IPS-20b (cell line): ENCODE data around the gene MLH3.

Experiments used
- H3K27ac ChIP-seq: one replicate; pipeline ENCODE4 v1.5.1; 2013; ENCODE audit warnings: low read length
- H3K27me3 ChIP-seq: 2 replicates; pipeline ENCODE4 v1.6.1; 2013; ENCODE audit warnings: mild to moderate bottlenecking, low read length, inconsistent platforms; ENCODE audit not compliant: insufficient read depth
- H3K36me3 ChIP-seq: 2 replicates; pipeline ENCODE4 v1.6.1; 2013; ENCODE audit warnings: low read depth, mild to moderate bottlenecking, inconsistent platforms, low read length, moderate library complexity; ENCODE audit not compliant: insufficient read depth
- H3K4me1 ChIP-seq: 2 replicates; pipeline ENCODE4 v1.6.1; 2013; ENCODE audit warnings: mild to moderate bottlenecking, control low read depth, inconsistent platforms, low read length, moderate library complexity; ENCODE audit not compliant: insufficient read depth
- H3K4me3 ChIP-seq: 2 replicates; pipeline ENCODE4 v1.5.1; 2013; ENCODE audit warnings: mild to moderate bottlenecking, low read length, inconsistent platforms
- H3K9ac ChIP-seq: 2 replicates; pipeline ENCODE4 v1.6.1; 2013; ENCODE audit warnings: low read depth, mild to moderate bottlenecking, inconsistent platforms, low read length, moderate library complexity
- H3K9me3 ChIP-seq: 2 replicates; pipeline ENCODE4 v1.6.1; 2013; ENCODE audit warnings: mild to moderate bottlenecking, low read depth, low read length, inconsistent platforms; ENCODE audit not compliant: insufficient read depth

The MLH3 gene

DNA sequence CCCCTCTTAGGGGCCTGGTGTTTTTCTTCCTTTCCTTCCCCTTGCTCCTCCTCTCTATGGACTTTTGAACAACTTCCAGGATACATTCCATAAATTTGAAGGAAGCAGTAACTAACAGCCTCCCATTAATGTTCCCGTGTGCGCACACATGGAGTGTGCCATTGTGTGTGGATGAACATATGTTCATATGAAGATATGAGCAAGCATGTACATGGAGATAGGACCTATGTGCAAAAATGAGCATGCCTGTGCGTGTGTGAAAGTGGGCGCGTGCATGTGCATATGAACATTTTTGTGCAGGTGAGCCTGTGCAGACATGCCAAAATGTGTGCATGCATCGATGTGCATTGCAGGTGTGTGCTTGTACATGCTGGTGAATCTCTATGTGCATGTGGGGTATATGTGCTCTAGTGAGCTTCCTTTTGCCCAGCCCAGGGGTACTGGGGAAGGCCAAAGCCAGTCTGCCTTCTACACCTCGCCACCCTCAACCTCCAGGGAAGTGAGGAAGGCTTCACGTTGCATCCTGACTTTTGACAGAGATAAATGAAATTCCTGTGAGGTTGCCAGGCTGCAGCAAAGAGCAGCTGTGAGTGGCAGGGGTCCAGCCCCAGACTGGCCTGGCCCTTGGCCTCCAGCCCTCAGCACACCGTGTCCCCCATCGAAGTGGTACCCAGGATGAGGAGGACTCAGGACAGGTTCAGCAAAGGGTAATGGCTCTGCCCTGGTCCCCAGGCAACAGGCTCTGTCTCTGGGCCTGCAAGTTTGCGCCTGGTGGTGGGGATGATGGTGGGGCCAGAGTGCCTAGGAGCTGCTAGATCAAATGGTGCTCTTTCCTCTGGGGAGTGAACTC, 74.8 kb downstream of the MLH3 start:
- H3K9me3 ChIP-seq, result no peaks in the 10 kb centered on the region
- H3K9ac ChIP-seq, result no peak overlapping the region
- H3K27me3 ChIP-seq, result peaks cover 9% of the 10 kb centered on the region; the same call in 1 of the 2 replicates
- peaks cover 27% of the 10 kb centered on the region for H3K4me1 ChIP-seq
- no peak overlapping the region for H3K27ac ChIP-seq
- H3K4me3 ChIP-seq, result no peak overlapping the region
- H3K36me3 ChIP-seq, result no peaks in the 10 kb centered on the region

DNA sequence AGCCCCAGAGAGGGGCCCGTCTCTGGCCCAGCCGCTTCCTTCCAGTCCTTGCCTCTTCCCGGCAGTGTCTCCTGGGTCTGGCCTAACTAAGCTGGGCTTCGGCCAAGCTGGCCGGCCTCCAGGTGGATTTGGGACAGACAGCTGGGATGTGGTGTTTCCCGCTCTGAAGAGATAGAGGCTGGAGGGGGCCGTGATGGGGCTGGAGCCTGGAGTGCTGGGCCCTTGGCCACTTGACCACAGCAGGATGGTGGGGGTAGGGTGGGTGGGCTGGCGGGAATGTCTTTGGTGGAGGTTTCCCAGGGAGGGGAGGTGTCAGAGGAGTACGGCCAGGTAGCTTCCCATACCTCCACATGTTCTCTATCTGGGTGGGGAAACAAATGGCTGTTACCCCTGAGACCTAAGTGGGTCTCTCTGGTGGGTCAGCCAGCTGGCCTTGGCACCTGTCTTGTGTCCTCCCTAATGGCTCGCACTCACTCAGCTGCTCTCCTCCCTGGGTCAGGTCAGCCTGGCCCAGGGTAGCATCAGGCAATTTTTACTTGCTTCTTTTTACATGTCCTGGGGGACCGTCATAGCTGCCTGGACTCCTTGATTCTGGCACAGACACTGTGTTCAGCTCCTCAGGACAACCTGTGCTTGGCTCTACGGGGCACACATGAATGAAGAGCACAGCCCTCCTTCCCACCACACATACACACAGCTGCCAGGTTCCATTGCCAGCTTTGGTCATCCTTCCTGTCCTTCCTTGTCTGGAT, 76.0 kb downstream of the MLH3 start:
- no peak overlapping the region for H3K9ac ChIP-seq
- H3K27ac ChIP-seq, result no peak overlapping the region
- H3K4me3 ChIP-seq, result no peak overlapping the region
- no peaks in the 10 kb centered on the region for H3K36me3 ChIP-seq
- no peaks in the 10 kb centered on the region for H3K9me3 ChIP-seq
- peaks cover 25% of the 10 kb centered on the region for H3K4me1 ChIP-seq
- H3K27me3 ChIP-seq, result peaks cover 2% of the 10 kb centered on the region; the same call in 1 of the 2 replicates

DNA sequence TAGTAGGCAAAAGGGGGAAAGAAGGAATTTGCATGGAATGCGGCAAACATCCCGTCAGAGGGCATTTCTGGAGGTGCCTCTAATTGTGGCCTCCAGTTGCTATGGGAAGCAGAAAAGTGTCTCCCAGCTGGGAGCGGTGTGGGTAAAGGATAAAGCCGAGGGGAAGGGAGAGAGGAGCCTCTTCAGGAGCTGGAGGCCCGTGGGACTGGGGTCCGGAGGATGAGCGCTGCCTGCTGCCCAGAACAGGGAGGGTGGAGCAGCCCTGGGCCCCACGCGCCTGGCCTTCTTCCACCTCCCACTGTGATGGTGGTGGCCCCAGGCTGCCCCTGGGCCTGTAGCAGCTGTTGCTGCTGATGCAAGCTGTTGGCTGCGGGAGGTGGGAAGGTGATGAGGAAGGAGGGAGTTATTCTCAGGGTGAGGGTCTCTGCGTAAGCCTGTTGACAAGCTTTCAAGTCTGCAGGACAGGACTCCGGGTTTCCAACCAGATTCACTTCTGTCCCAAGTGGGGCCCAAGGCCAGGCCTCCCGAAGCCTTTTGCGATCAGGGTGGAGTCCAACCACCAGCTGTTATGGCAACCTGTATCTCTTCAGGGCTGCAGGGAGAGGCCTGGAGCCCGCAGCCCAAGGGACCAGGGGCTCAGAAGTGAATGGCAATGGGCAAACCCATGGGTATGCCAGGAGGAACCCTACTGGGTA, 76.8 kb downstream of the MLH3 start:
- H3K36me3 ChIP-seq, result no peaks in the 10 kb centered on the region
- H3K27ac ChIP-seq, result no peak overlapping the region
- H3K4me3 ChIP-seq, result no peak overlapping the region

DNA sequence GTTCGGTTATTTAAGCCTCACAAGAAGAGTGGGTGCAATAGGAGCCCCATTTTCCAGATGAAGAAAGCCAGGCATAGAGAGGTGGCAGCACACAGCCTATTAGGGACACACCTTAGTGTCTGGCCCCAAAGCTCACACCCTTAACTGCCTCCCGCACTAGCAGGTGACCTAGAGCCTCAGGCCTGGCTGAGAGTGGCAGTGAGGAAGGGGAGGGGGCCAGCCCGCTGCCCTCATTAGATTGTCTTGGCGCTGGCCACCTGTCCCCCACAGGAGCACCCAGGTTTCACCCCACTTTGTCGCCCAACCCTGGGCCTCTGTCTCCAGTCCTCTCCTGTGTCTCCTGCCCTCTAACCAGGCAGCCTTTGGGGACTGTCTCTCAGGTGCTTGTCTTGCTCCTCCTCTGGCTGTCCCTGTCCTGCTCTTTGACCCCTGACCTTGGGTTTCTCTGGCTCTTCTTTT, 77.3 kb downstream of the MLH3 start:
- Histone ChIP-seq H3K4me1 (peaks cover 16% of the 10 kb centered on the region), H3K36me3 (no peaks in the 10 kb centered on the region), H3K27ac (no peak overlapping the region), H3K27me3 (no peaks in the 10 kb centered on the region), H3K9me3 (no peaks in the 10 kb centered on the region), H3K9ac (no peak overlapping the region), H3K4me3 (no peak overlapping the region)

More for the DNA sequence above, 76.8 kb downstream of the MLH3 start:
- H3K4me1 ChIP-seq, result peaks cover 19% of the 10 kb centered on the region
- H3K27me3 ChIP-seq, result no peaks in the 10 kb centered on the region
- H3K9me3 ChIP-seq, result no peaks in the 10 kb centered on the region
- H3K9ac ChIP-seq, result no peak overlapping the region

DNA sequence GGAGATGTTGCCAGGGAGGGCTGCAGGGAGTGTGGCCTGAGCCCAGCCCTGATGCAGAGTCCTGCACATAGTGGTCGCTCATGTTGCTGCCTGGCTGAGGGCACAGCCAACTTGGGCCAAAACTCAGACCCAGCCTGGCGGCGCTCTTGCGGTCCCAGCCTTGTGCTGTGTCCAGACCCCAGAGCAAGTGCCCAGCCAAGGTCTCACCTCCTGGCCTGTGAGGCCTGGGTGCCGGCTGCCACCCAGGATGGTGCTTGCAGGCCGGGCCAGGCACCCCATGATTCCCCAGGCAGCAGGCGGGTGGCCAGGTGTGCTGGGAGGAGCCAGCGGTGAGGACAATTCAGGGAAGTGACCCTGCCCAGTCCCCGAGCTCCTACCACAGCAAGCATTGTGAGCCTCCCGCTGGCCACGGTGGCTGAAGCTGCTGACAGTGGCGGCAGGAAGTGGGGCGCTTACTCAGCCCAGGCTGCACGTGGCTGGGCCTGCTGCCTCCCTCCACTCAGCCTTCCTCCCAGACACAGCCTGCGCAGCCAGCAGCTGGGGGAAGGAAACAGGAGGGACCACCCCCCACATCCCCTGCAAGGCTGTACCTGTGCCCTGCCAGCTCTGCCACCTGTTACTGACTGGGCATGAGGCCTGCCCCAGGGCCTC, 78.1 kb downstream of the MLH3 start:
- no peak overlapping the region for H3K9ac ChIP-seq
- H3K27me3 ChIP-seq, result no peaks in the 10 kb centered on the region
- H3K4me3 ChIP-seq, result no peak overlapping the region
- H3K36me3 ChIP-seq, result no peaks in the 10 kb centered on the region
- H3K27ac ChIP-seq, result no peak overlapping the region
- H3K9me3 ChIP-seq, result no peaks in the 10 kb centered on the region
- peaks cover 9% of the 10 kb centered on the region for H3K4me1 ChIP-seq

DNA sequence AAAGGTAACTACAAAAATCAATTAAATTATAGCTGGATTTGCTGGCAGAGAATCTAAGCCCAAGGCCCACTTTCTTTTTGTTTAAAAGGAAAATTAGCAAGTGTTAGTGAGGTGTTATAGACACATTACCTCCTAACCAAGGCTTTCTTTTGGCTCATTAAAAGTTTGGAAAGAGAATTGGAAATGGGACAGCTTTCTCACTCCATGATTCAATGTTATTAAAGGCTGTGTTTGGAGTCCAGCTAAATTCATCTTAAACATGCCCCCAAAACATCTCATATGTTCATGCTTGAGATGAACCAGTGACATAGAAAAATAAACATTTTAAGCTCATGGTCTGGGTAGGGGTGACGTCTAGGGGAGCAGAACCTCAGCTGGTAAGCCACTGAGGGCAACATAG, 82.5 kb downstream of the MLH3 start:
- Histone ChIP-seq H3K9ac (no peak overlapping the region), H3K36me3 (no peaks in the 10 kb centered on the region), H3K4me3 (no peak overlapping the region), H3K27ac (no peak overlapping the region), H3K27me3 (no peaks in the 10 kb centered on the region), H3K4me1 (peaks cover 2% of the 10 kb centered on the region), H3K9me3 (no peaks in the 10 kb centered on the region)

DNA sequence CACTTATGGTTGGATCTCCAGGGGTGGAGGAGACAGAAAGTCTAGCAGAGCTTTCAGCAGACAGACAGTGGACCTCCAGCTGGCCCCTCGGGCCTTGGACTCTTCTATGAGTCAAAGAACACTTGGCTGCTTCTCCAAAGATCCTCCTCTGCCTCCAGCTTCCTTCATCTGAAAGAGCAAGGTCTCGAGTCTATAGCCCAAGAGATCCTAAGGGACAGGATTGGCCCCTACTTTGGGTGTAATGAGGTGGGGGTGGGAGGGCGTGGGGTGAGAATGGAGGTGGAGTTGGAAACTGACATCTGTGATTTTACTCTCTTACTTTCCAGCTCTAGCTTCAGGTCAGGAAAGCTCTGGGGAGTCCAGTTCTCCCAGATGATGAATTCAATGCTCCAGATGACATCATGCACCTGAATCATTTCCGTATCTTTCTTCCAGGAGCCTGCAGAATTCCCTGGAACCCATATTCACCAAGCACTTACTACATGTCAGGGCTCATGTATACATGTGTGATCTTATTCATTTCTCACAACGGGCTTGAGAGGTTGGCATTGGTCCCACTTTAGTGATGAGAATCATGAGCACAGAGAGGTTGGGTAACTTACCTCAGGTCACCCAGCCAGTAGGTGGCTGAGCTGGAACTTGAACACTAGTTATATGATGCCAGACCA, 85.6 kb downstream of the MLH3 start:
- H3K36me3 ChIP-seq, result no peaks in the 10 kb centered on the region
- no peak overlapping the region for H3K4me3 ChIP-seq
- no peak overlapping the region for H3K27ac ChIP-seq
- H3K9ac ChIP-seq, result no peak overlapping the region
- no peaks in the 10 kb centered on the region for H3K4me1 ChIP-seq
- H3K9me3 ChIP-seq, result no peaks in the 10 kb centered on the region
- H3K27me3 ChIP-seq, result no peaks in the 10 kb centered on the region

DNA sequence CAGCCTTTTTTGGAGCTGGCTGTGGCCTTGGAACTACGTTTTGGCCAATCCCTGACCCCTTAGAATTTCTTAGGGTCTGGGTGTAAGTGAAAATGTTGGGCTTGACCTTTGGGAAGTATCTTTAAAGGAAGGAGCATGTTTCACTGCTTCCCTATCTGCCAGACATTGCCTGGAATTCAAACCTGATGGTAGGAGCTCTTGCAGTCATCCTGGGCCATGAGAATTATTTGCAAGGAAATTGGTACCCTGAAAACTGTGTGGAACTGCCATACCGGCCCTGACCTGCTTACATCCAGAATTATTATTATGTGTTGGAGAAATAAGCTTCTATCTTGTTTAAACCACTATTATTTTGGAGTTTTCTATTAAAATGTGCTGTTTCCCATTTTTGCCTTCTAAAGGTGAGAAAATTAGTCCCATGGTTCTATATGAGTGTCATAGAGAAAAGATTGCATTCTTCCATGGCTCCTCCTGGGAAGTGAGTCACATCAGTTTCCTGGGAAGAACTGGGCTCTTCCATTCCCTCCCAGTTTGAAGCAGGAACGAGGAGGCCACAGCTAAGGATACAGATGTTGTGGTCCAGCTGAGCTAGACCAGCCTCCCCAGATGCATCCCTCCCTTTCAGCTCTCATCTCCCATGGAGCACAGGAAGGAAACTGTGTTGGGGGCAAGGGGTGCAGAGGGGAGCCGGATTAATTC, 86.3 kb downstream of the MLH3 start:
- no peaks in the 10 kb centered on the region for H3K36me3 ChIP-seq
- H3K4me1 ChIP-seq, result no peaks in the 10 kb centered on the region
- H3K9ac ChIP-seq, result no peak overlapping the region
- no peaks in the 10 kb centered on the region for H3K27me3 ChIP-seq
- no peak overlapping the region for H3K27ac ChIP-seq
- no peak overlapping the region for H3K4me3 ChIP-seq
- H3K9me3 ChIP-seq, result no peaks in the 10 kb centered on the region
